NAMALWA (cell line): Measurements from ENCODE around the gene MAN1B1.
"Not testable (repeated sequence)": the region's sequence is repeated elsewhere in the genome, so short reads cannot be mapped to it uniquely, and the experiment has no call there.

Source experiments
- DNase-seq: peaks from one replicate; pipeline ENCODE4 v3.0.0-alpha.2; 2015; ENCODE audit warnings: low spot score

Gene MAN1B1

DNA sequence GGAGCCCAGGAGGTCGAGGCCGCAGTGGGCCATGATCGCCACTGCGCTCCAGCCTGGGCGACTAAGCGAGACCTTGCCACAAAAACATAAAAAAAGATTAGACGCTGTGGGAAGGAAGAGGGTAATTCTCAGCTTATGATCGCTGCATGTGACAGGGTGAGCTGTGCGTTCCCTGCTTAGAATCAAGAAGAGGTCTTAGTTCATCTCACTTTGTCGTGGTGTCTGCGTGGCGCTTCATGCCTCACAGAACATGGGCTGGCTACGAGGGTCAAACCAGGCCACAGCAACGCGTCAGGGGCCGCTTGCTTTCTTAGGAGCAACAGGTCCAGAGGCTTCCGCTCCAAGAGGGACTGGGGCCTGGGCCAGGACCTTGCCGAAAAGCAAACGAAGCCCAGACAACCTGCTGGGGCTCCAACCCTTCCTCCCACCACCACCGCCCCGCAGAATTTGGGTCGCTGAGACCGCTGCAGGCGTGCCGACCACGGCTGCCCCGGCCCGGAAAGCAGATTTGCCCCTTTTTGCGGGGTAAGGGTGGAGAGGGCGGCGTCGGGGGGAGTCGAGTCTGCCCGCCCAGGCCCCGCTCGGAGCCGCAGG lies 42.2 kb downstream of the MAN1B1 start:
- no peak for DNase-seq

DNA sequence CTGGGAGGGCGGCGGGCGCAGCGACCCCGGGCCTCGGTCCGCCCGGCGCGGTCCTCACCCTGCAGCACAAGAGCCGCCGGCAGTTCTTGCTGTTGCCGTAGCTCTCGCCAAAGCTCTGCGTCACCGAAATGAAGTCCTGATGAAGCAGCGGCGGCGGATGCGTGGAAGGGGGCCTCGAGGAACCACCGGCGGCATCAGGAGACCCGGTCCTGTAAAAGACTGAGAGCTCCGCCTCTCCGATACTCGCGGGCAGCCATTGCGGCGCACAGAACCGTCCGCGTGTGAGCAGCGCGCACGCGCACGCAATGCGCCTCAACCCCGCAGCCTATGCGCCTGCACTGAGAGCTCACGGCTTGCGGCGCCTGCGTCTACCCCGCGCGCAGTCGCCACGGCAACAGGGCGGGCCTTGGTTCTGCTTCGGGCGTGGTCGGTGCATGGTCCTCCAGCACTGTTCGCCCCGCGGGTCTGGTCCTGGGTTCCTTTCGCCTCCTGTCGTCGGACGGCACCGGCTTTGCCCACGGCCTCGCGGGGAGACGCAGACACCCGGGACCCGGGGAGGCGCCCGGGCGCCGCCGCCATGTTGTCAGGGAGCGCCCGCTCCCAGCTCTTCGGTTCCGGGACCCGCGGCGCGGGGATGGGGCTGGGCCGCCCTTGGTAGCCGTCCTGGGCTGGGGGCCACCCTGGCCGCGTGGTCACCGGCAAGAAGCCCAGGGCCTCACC lies 42.8 kb downstream of the MAN1B1 start:
- peak; percentile 96 for DNase-seq

DNA sequence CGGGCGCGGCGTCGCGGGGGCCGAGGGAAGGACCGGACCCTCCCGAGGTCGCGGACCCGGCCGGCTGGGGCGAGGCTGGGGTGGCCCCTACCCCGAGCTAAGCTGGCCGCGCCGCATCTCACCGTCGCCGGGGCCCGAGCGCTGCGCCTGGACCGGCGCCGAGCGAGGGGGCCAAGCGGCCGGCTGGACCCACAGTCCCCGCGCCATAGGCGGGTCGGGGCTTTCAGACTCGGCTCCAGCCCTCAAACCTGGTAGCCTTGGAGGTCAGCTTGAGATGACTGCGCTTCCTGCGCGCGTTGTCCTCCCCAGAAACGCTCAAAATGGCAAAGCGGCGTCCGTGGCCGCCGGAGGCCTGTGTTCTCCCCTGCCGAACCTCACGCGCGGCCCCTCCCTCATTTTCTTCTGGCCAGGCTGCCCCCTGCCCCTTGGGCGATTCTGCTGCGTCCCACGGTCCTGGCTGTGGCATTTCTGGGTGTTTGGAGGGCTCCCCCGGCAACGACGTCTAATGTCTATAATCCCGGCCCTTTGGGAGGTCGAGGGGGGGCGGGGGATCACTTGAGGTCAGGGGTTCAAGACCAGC lies 43.5 kb downstream of the MAN1B1 start:
- no peak for DNase-seq

DNA sequence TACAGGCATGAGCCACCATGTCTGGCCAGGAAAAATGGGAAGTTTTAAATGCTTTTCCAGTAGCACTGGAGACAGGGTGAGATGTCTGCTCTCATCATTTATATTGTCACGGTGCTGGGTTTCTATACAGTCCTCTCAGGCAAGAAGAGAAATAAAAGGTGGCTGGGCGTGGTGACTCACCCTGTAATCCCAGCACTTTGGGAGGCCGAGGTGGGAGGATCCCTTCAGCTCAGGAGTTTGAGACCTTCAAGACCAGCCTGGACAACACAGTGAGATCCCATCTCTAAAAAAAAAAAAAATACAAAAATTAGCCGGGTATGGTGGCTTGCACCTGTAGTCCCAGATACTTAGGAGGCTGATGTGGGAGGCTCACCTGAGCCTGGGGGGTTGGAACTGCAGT lies 47.4 kb downstream of the MAN1B1 start:
- no peak for DNase-seq

DNA sequence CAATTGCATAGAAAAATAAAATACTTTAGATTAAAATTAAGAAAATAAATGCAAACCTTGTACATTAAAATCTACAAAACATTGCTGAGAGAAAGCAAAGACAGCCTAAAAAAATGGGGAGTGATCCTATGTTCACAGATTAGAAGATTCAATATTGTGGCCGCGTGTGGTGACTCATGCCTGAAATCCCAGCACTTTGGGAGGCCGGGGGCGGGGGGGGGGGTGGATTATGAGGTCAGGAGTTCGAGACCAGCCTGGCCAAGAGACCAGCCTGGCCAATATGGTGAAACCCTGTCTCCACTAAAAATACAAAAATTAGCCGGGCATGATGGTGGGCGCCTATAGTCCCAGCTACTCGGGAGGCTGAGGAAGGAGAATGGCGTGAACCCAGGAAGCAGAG lies 48.4 kb downstream of the MAN1B1 start:
- not testable (repeated sequence) for DNase-seq

DNA sequence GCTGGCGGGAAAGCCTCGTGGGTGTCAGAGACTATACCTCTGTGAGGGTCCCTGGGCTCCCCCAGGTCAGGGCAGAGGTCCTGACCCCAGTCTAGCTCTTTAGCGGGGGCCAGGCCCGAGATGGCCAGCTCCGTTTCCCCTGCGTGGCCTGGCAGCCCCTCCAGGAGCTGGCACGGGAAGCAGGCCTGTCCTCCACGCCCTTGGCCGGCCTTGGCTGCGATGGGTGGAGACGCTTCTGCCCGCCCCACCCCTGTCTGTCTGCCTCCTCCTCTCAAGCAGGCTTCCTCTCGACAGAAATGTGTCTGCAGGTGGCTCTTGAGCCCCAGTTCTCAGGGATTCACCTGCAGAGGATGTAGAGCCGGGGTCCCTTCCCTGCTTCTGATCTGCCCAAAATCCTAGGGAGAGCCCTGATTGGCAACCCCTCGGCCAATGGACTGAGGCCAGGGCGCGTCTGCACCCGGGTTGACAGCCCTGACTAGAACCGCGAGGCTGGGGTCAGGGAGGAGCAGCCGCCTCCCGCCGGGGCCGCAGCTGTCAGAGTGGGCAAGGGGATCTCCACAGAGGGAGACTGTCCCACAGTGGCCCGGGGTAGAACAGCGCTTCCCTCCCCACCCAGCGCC lies 49.6 kb downstream of the MAN1B1 start:
- DNase-seq: no peak

DNA sequence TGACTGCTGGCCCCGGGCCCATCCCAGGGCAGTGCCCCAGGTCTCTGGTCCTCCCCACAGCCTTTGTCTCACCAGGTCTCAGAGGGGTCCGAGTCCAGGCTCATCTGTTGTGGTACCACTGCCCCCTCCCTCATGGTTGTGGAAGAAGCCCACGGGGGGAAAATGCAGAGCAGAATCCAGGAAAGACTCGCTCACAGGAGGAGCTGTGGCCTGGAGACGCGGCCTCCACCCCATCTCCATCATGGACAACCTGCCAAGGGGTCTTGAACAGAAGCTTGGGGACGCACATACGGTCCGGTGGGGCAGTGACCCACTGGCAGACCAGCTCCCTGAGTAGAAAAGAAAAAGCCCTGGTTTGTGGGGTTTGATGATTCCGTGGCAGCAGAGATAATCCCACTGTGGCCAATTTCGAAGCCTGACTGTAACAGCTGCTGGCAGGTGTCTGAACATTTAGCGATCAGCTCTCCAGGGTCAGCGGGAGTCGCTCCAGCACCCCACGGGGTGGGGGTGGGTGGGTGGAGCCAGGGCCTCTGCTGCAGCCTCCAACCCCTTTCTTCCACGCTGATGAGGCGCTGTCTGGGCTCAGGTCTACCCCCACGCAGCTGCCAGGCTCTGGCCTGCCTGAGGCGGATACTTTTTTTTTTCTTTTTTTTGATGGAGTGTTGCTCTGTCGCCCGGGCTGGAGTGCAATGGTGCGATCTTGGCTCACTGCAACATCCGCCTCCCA lies 50.3 kb downstream of the MAN1B1 start:
- DNase-seq: no peak

DNA sequence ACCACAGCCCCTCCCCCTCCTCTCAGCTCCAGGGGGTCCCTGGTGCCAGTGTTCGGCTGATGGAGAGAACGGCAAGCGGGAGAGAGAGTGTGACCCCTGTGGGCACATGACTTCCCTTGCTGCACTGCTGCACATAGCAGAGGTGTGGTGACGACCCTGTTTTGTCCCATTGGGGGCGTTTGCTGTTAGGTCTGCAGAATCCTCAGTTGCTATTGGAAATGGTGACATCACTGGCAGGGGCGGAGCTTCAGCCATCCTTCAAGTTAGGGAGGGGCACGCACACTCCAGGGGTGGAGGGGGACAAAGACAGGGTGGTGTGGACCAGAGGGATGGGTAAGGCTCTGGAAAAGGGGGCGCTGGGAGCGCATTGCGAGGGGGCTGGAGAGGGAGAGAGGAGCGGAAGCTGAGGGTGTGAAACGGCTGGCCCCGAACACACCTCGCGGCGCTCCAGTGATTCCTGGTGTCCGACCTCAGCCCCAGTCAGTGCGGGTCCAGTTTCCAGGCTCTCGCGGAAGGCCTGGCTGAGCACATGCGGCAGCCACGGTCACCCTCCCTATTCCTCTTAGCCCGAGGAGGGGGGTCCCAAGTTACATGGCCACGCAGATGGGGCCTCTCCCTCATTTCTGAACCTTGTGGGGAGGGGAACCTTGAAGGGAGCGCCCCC lies 51.4 kb downstream of the MAN1B1 start:
- peak; percentile 85 for DNase-seq

DNA sequence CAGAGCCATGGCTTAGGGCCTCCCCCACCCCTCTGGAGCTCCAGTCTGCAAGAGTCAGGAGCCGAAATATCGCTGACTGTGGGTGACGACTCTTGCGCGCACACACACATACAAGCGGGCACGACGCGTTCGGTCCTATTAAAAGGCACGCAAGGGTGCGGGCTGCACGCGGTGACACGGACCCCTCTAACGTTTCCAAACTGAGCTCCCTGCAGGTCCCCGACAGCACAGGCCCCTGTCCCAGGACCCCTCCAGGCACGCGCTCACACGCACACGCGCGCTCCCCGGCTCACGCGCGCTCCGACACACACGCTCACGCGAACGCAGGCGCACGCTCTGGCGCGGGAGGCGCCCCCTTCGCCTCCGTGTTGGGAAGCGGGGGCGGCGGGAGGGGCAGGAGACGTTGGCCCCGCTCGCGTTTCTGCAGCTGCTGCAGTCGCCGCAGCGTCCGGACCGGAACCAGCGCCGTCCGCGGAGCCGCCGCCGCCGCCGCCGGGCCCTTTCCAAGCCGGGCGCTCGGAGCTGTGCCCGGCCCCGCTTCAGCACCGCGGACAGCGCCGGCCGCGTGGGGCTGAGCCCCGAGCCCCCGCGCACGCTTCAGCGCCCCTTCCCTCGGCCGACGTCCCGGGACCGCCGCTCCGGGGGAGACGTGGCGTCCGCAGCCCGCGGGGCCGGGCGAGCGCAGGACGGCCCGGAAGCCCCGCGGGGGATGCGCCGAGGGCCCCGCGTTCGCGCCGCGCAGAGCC lies 52.1 kb downstream of the MAN1B1 start, which contains the start of gene GRIN1:
TSS of gene GRIN1 (plus strand) at position 433 of the 746 bp plus-strand sequence. CDS start 333 bp downstream, outside the sequence.
- DNase-seq: no peak

DNA sequence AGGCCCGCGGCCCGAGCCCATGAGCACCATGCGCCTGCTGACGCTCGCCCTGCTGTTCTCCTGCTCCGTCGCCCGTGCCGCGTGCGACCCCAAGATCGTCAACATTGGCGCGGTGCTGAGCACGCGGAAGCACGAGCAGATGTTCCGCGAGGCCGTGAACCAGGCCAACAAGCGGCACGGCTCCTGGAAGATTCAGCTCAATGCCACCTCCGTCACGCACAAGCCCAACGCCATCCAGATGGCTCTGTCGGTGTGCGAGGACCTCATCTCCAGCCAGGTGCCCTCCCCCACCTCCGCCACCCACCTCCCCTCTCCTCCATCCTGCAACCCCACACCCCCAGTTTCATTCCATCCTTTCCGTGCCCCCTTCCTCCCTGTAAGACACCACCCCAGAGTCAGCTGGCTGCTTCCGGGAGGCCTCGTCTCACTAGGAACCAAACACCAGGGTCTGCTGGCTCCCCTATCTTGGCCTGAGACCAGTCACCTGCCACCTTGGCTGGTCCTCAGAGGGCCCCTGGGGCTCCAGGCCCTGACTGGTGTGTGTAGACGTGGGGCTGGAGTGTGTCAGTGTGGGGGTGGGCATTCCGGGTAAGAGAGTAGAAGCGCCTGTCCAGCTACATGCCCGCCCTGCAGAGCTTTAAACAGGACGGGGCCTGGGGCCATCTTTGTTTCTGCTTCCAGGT lies 52.8 kb downstream of the MAN1B1 start:
- DNase-seq: no peak

DNA sequence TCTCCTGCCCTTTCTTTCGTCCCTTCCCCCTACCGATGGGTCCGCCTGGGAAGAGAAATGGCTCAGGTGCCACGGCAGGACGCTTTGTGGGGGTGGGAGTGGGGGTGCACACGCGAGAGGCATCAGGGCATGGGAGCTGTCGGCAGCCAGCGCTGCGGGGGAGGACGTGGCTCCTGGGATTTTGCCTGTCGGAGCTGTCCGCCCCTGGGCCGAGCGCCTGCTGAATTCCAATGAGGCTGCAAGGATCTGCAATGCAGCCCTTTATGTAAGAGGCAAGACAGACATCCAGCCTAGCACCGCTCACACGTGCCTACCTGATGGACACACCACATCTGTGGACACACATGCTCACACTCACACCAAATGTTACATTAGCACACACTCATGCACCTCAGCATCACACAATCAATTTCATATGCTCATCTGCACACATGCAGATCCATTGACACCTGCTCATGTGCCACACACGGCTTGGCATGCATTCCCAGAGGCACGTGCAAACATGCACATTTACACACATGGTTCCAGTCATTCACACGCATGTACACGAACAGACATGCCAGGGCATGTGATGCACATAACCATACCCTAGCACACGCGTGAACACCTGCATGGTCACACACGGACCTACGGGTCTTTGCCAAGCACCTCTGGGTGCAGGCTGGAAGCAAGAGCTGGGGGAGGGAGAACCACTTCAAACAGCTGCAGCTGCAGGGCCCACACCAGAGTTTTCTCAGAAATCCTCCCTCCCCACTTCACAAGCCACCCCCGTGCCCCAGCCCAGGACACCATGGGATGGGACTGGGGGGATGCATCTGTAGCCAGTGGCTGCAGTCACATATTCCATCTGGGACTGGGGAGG lies 53.6 kb downstream of the MAN1B1 start:
- peak; percentile 50 for DNase-seq

DNA sequence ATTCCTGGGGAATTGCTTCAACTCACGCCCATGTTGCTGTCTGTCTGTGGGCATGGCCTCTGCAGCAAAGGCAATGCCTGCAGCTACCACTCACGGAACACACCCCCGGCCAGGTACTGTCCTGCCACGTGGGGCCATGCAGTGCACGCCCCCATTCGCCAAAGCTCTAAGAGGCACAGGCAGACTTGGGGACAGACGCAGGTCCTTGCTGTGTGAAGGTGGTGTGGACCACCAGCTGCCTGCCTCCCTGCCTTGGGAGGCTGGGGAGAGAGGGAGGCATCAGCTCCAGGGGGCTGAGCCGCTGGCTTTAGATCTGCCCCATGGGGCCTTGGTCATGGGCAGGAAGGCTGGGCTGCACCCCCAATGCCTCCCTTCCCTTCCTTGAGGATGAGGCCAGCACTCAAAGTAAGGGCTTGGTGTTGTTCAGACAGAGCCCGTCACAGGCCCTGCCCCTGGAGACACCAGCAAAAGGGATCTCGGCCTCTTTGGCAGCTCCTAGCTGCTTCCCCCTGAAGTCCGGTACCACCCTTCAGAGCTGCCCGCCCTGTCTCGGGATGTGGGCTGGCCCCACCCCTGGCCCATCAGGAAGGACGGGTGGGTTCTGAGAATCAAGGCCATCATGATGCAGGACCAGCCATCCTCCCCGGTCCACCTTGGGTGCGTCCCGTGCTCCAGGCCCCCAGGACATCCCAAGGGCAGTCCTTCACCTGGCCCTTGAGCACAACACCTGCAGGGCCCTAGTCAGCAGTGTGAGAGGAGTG lies 54.4 kb downstream of the MAN1B1 start:
- no peak for DNase-seq

DNA sequence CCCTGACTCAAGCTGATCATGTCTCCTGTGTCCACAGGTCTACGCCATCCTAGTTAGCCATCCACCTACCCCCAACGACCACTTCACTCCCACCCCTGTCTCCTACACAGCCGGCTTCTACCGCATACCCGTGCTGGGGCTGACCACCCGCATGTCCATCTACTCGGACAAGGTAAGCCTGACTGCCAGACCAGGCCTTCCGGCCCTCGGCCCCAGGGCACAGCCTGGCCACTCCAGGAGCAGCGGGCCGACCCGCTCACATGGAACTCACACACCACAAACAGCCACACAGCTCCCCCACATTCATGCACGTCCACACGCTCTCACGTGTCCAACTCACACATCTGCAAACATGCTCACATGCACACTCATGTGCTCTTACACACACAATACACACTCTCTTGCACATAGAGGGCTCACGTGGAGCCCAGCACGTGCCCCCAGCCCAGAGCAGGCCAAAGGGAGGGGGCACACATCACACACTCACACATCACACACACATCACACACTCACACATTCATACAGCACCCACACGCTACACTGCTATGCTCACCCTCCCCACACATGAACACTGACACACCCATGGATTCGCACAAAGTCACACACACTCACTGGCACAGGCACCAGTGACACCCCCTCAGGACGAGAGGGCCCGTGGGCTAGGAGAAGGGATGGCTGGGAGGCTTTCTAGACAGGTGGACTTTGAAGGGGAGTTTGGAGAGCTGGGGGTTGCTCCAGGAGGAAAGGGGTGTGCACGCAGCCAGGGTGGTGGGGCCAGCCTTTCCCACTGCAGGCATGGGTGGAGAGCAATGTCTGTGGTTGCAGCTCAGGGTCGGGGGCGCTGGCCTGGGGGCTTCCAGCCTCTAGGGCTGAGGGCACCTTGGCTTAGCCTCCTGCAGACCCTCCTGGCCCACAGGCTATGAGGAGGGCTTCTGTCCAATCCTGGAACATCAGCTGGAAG lies 55.5 kb downstream of the MAN1B1 start:
- no peak for DNase-seq

DNA sequence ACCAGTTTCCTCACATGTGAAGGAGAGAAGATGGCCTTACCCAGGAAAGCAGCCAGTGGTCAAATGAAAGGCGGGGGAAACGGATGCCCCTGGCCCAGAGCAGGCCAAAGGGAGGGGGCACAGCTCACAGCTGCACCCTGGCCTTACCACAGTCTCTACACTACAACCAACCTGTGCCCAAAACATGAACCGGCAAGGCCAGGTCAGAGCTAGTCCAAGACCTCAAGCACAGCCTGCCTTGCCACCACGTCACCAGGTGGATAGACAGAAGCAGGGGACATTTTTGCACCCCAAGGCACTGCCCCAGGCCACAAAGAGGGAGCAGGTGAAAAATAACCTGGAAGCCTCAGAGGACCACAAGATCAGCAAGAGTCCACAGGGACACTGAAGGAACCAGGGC lies 56.7 kb downstream of the MAN1B1 start:
- no peak for DNase-seq

DNA sequence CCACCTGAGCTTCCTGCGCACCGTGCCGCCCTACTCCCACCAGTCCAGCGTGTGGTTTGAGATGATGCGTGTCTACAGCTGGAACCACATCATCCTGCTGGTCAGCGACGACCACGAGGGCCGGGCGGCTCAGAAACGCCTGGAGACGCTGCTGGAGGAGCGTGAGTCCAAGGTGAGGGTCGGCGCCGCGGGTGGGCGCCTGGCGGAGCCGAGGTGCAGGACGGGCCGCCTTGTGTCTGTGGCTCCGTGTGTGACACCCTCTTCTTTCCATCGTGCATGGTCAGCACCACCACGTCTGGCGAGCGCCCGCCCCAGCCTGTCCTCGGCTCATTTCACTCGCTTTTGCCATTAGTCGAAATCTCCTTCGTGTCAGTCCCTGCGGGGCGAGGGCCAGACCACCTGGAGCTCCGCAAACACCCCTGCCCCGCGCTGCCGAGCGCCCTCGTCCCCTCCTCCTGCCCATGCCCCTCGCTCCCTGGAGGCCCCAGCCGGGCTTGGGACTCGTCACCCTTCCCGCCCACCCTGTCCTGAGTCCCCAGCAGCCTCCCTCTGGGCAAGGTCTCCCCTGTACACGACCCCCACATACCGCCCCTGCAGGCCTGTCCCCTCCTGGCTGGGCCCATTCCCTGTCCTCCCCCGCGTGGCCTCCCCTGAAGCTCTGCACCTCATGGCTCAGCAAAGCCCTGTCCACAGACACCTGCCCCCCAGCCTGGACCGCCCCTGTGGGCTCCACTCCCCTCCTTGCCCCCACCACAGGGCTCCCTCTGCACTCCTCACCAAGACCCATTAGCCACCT lies 59.1 kb downstream of the MAN1B1 start:
- no peak for DNase-seq

DNA sequence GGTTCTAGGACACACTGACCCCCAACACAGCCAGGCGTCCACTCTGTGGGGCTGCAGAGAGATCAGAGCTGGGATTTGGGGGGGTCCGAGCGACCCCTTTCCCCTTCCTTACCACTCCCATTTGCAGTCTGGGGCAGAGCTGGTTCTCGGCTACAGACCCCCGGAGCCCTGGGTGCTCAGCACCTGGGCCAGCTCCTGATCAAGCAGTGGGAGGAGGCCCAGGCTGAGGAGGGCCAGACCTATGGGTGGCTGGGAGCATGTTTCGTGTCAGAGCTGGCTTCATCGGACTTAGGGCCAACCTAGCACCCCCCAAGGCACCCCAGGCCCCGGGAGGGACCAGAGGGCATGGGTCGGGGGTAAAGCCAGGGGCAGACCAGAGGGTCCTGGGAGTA lies 59.7 kb downstream of the MAN1B1 start:
- DNase-seq: peak; percentile 38
